PC-9 (cell line): ENCODE data around the gene WNT7A. TPM values are rescaled to one million over a fixed set of nuclear protein-coding genes. Genes with fewer than 3 reads are reported as not detected.

Source experiments
- BruUV-seq: library from RNA; stranded (reverse); fragments of 400-500 nt; replicated peaks from 2 replicates; lab custom pipeline; 2021; lab: Mats Ljungman, UMichigan
- CTCF ChIA-PET: fragments of 300-600 bp; sonication (Branson Sonifier 250); formaldehyde crosslinking; loops from one replicate; lab custom pipeline; 2022; ENCODE audit warnings: antibody characterized with exemption; lab: Charles Lee
- POLR2A ChIA-PET: fragments of 300-600 bp; sonication (Branson Sonifier 250); formaldehyde crosslinking; loops from one replicate; lab custom pipeline; 2022; ENCODE audit warnings: antibody characterized with exemption; ENCODE audit not compliant: unreplicated experiment; lab: Charles Lee
- DNase-seq, 2 experiments: peaks; one replicate each; pipeline versions ENCODE4 v3.0.0 to v3.0.0-alpha.2; 2015 to 2022; ENCODE audit warnings: mixed read lengths in 1 of 2
- H2AFZ ChIP-seq: fragments of 200-600 bp; sonication (generic); 2 replicates; pipeline ENCODE4 v1.8.1; 2017; ENCODE audit warnings: antibody characterized with exemption
- H3F3A ChIP-seq: fragments of 200-600 bp; sonication (generic); 2 replicates; pipeline ENCODE4 v1.8.1; 2017; ENCODE audit warnings: antibody characterized with exemption, mild to moderate bottlenecking, low read depth; ENCODE audit not compliant: insufficient read depth
- H3K27ac ChIP-seq: fragments of 200-600 bp; sonication (generic); 2 replicates; pipeline ENCODE4 v1.6.1; 2016; ENCODE audit warnings: mixed run types
- H3K27me3 ChIP-seq: fragments of 200-600 bp; sonication (generic); 2 replicates; pipeline ENCODE4 v1.6.1; 2016; ENCODE audit warnings: low read depth, mixed run types; ENCODE audit not compliant: insufficient read depth
- H3K36me3 ChIP-seq: fragments of 200-600 bp; sonication (generic); 2 replicates; pipeline ENCODE4 v1.6.1; 2016; ENCODE audit warnings: low read depth, mixed run types
- H3K4me1 ChIP-seq: fragments of 200-600 bp; sonication (generic); replicated peaks from 2 replicates; pipeline ENCODE4 v1.6.1; 2016; ENCODE audit warnings: mixed run types; ENCODE audit not compliant: insufficient read depth
- H3K4me2 ChIP-seq: fragments of 200-600 bp; sonication (generic); 2 replicates; pipeline ENCODE4 v1.6.1; 2017; ENCODE audit warnings: mixed run types
- H3K4me3 ChIP-seq: fragments of 200-600 bp; sonication (generic); 2 replicates; pipeline ENCODE4 v1.6.1; 2016; ENCODE audit warnings: mixed run types
- H3K79me2 ChIP-seq: fragments of 200-600 bp; sonication (generic); 2 replicates; pipeline ENCODE4 v1.6.1; 2017; ENCODE audit warnings: low read depth, mixed run types
- H3K9me2 ChIP-seq: fragments of 200-600 bp; sonication (generic); 2 replicates; pipeline ENCODE4 v1.8.1; 2017; ENCODE audit warnings: mild to moderate bottlenecking; ENCODE audit not compliant: insufficient read depth
- H3K9me3 ChIP-seq: fragments of 200-600 bp; sonication (generic); 2 replicates; pipeline ENCODE4 v1.8.1; 2016; ENCODE audit warnings: low read depth; ENCODE audit not compliant: insufficient read depth
- H4K20me1 ChIP-seq: fragments of 200-600 bp; sonication (generic); 2 replicates; pipeline ENCODE4 v1.8.1; 2017; ENCODE audit not compliant: insufficient read depth
- CTCF ChIP-seq: fragments of 200-600 bp; sonication (generic); conservative IDR thresholded peaks from 2 replicates; pipeline ENCODE4 v1.6.1; 2017; ENCODE audit warnings: mixed run types, antibody characterized with exemption, mild to moderate bottlenecking, moderate library complexity
- EZH2 ChIP-seq: fragments of 200-600 bp; sonication (generic); IDR thresholded peaks from 2 replicates; pipeline ENCODE4 v1.8.0; 2017; ENCODE audit warnings: antibody characterized with exemption, low read depth
- intact Hi-C: fragments of 100-400 bp; cut with micrococcal nuclease; formaldehyde crosslinking; loops from one replicate; pipeline ENCODE4 v1.10.0; 2022; ENCODE audit not compliant: unreplicated experiment
- total RNA-seq: library from RNA; stranded (reverse); gene quantifications from 2 replicates; pipeline ENCODE4 v1.2.3, GENCODE V29; 2021

WNT7A gene
- total RNA-seq, 1 experiment from 2014 or later, result 6.3 TPM

- Histone ChIP-seq H3K79me2 (no peaks in the 10 kb centered on the region), H3K4me1 (no peaks in the 10 kb centered on the region), H3K36me3 (peaks cover 34% of the 10 kb centered on the region), H3K9me2 (no peaks in the 10 kb centered on the region), H3K27ac (no peak overlapping the region), H2AFZ (no peak overlapping the region), H3F3A (peaks cover 21% of the 10 kb centered on the region; the same call in 1 of the 2 replicates), H3K4me2 (no peak overlapping the region), H3K9me3 (peaks cover 43% of the 10 kb centered on the region), H3K27me3 (no peaks in the 10 kb centered on the region), H3K4me3 (no peak overlapping the region), H4K20me1 (no peaks in the 10 kb centered on the region)
- intact Hi-C loops, result no loop called here
- no peak for TF ChIP-seq CTCF
- no peak for TF ChIP-seq EZH2
- ChIA-PET CTCF (no interaction called here), POLR2A (no interaction called here)
- no TSS peak for BruUV-seq
- no peak for DNase-seq
Observed at GRCh38 chr3:13815088-13815683, 64.7 kb downstream of the WNT7A start.

- Histone ChIP-seq H3K36me3 (peaks cover 26% of the 10 kb centered on the region), H3K9me2 (no peaks in the 10 kb centered on the region), H3K79me2 (no peaks in the 10 kb centered on the region), H3F3A (peaks cover 21% of the 10 kb centered on the region; the same call in 1 of the 2 replicates), H3K27me3 (no peaks in the 10 kb centered on the region), H3K27ac (no peak overlapping the region), H4K20me1 (no peaks in the 10 kb centered on the region), H2AFZ (no peak overlapping the region), H3K4me2 (no peak overlapping the region), H3K4me3 (no peak overlapping the region), H3K4me1 (no peaks in the 10 kb centered on the region), H3K9me3 (peaks cover 32% of the 10 kb centered on the region)
- no TSS peak for BruUV-seq
- POLR2A ChIA-PET, result no interaction called here
- DNase-seq, result no peak
- intact Hi-C loops, result no loop called here
- CTCF ChIA-PET, result no interaction called here
- no peak for TF ChIP-seq EZH2
- TF ChIP-seq CTCF, result no peak
Observed at GRCh38 chr3:13812034-13812471, 67.8 kb downstream of the WNT7A start.

GRCh38 chr3:13811614-13812013 is 68.3 kb downstream of the WNT7A start:
- Histone ChIP-seq H3K79me2 (no peaks in the 10 kb centered on the region), H4K20me1 (no peaks in the 10 kb centered on the region), H3F3A (peaks cover 21% of the 10 kb centered on the region; the same call in 1 of the 2 replicates), H3K27ac (no peak overlapping the region), H3K36me3 (peaks cover 22% of the 10 kb centered on the region), H3K9me2 (no peaks in the 10 kb centered on the region), H3K9me3 (peaks cover 28% of the 10 kb centered on the region), H3K27me3 (no peaks in the 10 kb centered on the region), H2AFZ (no peak overlapping the region), H3K4me3 (no peak overlapping the region), H3K4me1 (no peaks in the 10 kb centered on the region), H3K4me2 (no peak overlapping the region)
- no TSS peak for BruUV-seq
- ChIA-PET CTCF (no interaction called here), POLR2A (no interaction called here)
- TF ChIP-seq CTCF (no peak), EZH2 (no peak)
- intact Hi-C loops, result no loop called here
- no peak for DNase-seq
